H9 (cell line): ENCODE data around the gene BCAS4. TPM values are rescaled to one million over a fixed set of nuclear protein-coding genes. Genes with fewer than 3 reads are reported as not detected.

Experiments
- DNase-seq: peaks from one replicate; pipeline ENCODE4 v3.0.0-alpha.2; 2017
- H2AFZ ChIP-seq: one replicate; pipeline ENCODE4 v1.6.1; 2013; ENCODE audit warnings: mild to moderate bottlenecking, low read length, control low read depth, moderate library complexity
- H2AK5ac ChIP-seq: 2 replicates; pipeline ENCODE4 v1.6.1; 2013; ENCODE audit warnings: low read length, control low read depth, mixed read lengths; ENCODE audit not compliant: insufficient read length
- H2BK120ac ChIP-seq: one replicate; pipeline ENCODE4 v1.6.1; 2013; ENCODE audit warnings: low read depth, mild to moderate bottlenecking, low read length, control low read depth, inconsistent platforms; ENCODE audit not compliant: poor library complexity, severe bottlenecking
- H2BK12ac ChIP-seq: 2 replicates; pipeline ENCODE4 v1.6.1; 2013; ENCODE audit warnings: low read length, control low read depth, mixed read lengths, low read depth; ENCODE audit not compliant: insufficient read length
- H2BK15ac ChIP-seq: 2 replicates; pipeline ENCODE4 v1.6.1; 2013; ENCODE audit warnings: low read depth, low read length, control low read depth
- H2BK20ac ChIP-seq: one replicate; pipeline ENCODE4 v1.6.1; 2013; ENCODE audit warnings: low read depth, mild to moderate bottlenecking, low read length, control low read depth, inconsistent platforms; ENCODE audit not compliant: poor library complexity, severe bottlenecking
- H2BK5ac ChIP-seq: 2 replicates; pipeline ENCODE4 v1.6.1; 2013; ENCODE audit warnings: low read length, control low read depth, mixed read lengths; ENCODE audit not compliant: insufficient read length
- H3K14ac ChIP-seq: 2 replicates; pipeline ENCODE4 v1.6.1; 2013; ENCODE audit warnings: low read length, control low read depth; ENCODE audit not compliant: insufficient read depth
- H3K18ac ChIP-seq: 2 replicates; pipeline ENCODE4 v1.6.1; 2013; ENCODE audit warnings: low read depth, mild to moderate bottlenecking, mixed read lengths, low read length, control low read depth; ENCODE audit not compliant: insufficient read length
- H3K23ac ChIP-seq: 2 replicates; pipeline ENCODE4 v1.6.1; 2013; ENCODE audit warnings: low read length, control low read depth, mixed read lengths, low read depth; ENCODE audit not compliant: insufficient read length
- H3K23me2 ChIP-seq: 2 replicates; pipeline ENCODE4 v1.6.1; 2013; ENCODE audit warnings: low read depth, mild to moderate bottlenecking, mixed read lengths, low read length, control low read depth; ENCODE audit not compliant: insufficient read length, poor library complexity, severe bottlenecking
- H3K27ac ChIP-seq: 2 replicates; pipeline ENCODE4 v1.5.1; 2013; ENCODE audit warnings: low read length, control low read depth, mixed read lengths, low read depth; ENCODE audit not compliant: insufficient read length
- H3K27me3 ChIP-seq: 2 replicates; pipeline ENCODE4 v1.6.1; 2013; ENCODE audit warnings: low read length, control low read depth, inconsistent platforms; ENCODE audit not compliant: insufficient read depth
- H3K4ac ChIP-seq: 2 replicates; pipeline ENCODE4 v1.6.1; 2013; ENCODE audit warnings: low read depth, mild to moderate bottlenecking, control low read depth, inconsistent platforms, low read length, moderate library complexity
- H3K4me1 ChIP-seq: 2 replicates; pipeline ENCODE4 v1.6.1; 2013; ENCODE audit warnings: low read length, control low read depth, inconsistent platforms; ENCODE audit not compliant: insufficient read depth
- H3K4me2 ChIP-seq: 2 replicates; pipeline ENCODE4 v1.6.1; 2013; ENCODE audit warnings: low read length, control low read depth, mixed read lengths; ENCODE audit not compliant: insufficient read length, insufficient read depth
- H3K56ac ChIP-seq: 2 replicates; pipeline ENCODE4 v1.6.1; 2013; ENCODE audit warnings: low read depth, mild to moderate bottlenecking, mixed read lengths, low read length, control low read depth; ENCODE audit not compliant: insufficient read length
- H3K79me1 ChIP-seq: 2 replicates; pipeline ENCODE4 v1.6.1; 2013; ENCODE audit warnings: low read depth, mild to moderate bottlenecking, moderate library complexity, low read length, control low read depth, inconsistent platforms; ENCODE audit not compliant: insufficient read depth, poor library complexity, severe bottlenecking
- H3K79me2 ChIP-seq: 2 replicates; pipeline ENCODE4 v1.6.1; 2013; ENCODE audit warnings: low read length, control low read depth, inconsistent platforms; ENCODE audit not compliant: insufficient read depth
- H3K9ac ChIP-seq: 2 replicates; pipeline ENCODE4 v1.6.1; 2013; ENCODE audit warnings: low read length, control low read depth, mixed read lengths; ENCODE audit not compliant: insufficient read length; ENCODE audit errors: extremely low read depth
- H3K9me3 ChIP-seq: one replicate; pipeline ENCODE4 v1.6.1; 2013; ENCODE audit warnings: low read depth, low read length, inconsistent platforms; ENCODE audit not compliant: control insufficient read depth
- H3T11ph ChIP-seq: one replicate; pipeline ENCODE4 v1.6.1; 2013; ENCODE audit warnings: mild to moderate bottlenecking, low read length, control low read depth, inconsistent platforms
- H4K20me1 ChIP-seq: one replicate; pipeline ENCODE4 v1.6.1; 2013; ENCODE audit not compliant: control insufficient read depth, insufficient read length, insufficient read depth
- H4K5ac ChIP-seq: 2 replicates; pipeline ENCODE4 v1.6.1; 2013; ENCODE audit warnings: low read depth, mild to moderate bottlenecking, mixed read lengths, low read length, control low read depth; ENCODE audit not compliant: insufficient read length
- H4K8ac ChIP-seq: replicated peaks from 2 replicates; pipeline ENCODE4 v1.6.1; 2013; ENCODE audit warnings: low read length, control low read depth, mixed read lengths, low read depth; ENCODE audit not compliant: insufficient read length
- H4K91ac ChIP-seq: 2 replicates; pipeline ENCODE4 v1.6.1; 2013; ENCODE audit warnings: low read depth, mild to moderate bottlenecking, moderate library complexity, mixed read lengths, low read length, control low read depth; ENCODE audit not compliant: insufficient read length
- H3K27ac Mint-ChIP-seq, 3 experiments: 2 replicates in 2 of 3; 3 replicates in 1 of 3; pipeline ENCODE4 v1.8.0; 2020 to 2021; ENCODE audit warnings: mixed read lengths in 3 of 3, mild to moderate bottlenecking in 1 of 3, moderate library complexity in 1 of 3
- H3K27me3 Mint-ChIP-seq: 2 replicates; pipeline ENCODE4 v1.8.0; 2021; ENCODE audit warnings: low read depth, mild to moderate bottlenecking, moderate library complexity, mixed read lengths
- H3K36me3 Mint-ChIP-seq, 3 experiments: 2 replicates in 2 of 3; 3 replicates in 1 of 3; pipeline ENCODE4 v1.8.0; 2020 to 2021; ENCODE audit warnings: low read depth in 3 of 3, mixed read lengths in 3 of 3; ENCODE audit not compliant: insufficient read depth in 1 of 3
- H3K4me1 Mint-ChIP-seq, 2 experiments: 2 replicates each; pipeline ENCODE4 v1.8.0; 2020; ENCODE audit warnings: mixed read lengths in 2 of 2
- H3K4me3 Mint-ChIP-seq, 2 experiments: 2 replicates in 1 of 2; 3 replicates in 1 of 2; pipeline ENCODE4 v1.8.0; 2020 to 2021; ENCODE audit warnings: mild to moderate bottlenecking in 2 of 2, mixed read lengths in 2 of 2, moderate library complexity in 1 of 2
- H3K9me3 Mint-ChIP-seq, 2 experiments: 2 replicates in 1 of 2; 3 replicates in 1 of 2; pipeline ENCODE4 v1.8.0; 2020; ENCODE audit warnings: mild to moderate bottlenecking in 2 of 2, mixed read lengths in 2 of 2, moderate library complexity in 1 of 2
- CTCF ChIP-seq: fragments of 200-600 bp; sonication (generic); conservative IDR thresholded peaks from 3 replicates; pipeline ENCODE4 v1.8.0; 2021; ENCODE audit warnings: antibody characterized with exemption, mild to moderate bottlenecking
- WGBS: extraction: QIAGEN DNeasy Blood & Tissue Kit; methylation state at CpG from one replicate; pipeline ENCODE4 v1.1.7; 2013; ENCODE audit warnings: missing lambda C conversion rate, low lambda C conversion rate, mixed read lengths; ENCODE audit not compliant: insufficient read length; ENCODE audit errors: extremely low coverage; 5-methylcytosine and 5-hydroxymethylcytosine counted together
- total RNA-seq: library from RNA; stranded (reverse); gene quantifications from 2 replicates; pipeline ENCODE4 v1.2.1, GENCODE V29; 2021

The BCAS4 gene
- total RNA-seq, 1 experiment from 2014 or later, result 16.9 TPM

- Histone ChIP-seq H3K4me2 (no peak overlapping the region), H4K91ac (no peak overlapping the region), H3K79me2 (no peaks in the 10 kb centered on the region), H2BK5ac (no peak overlapping the region), H3K27ac (no peak overlapping the region), H3K9ac (no peak overlapping the region), H2AFZ (no peak overlapping the region), H3K4me1 (no peaks in the 10 kb centered on the region; the same call in 1 of the 2 replicates), H3K18ac (no peak overlapping the region), H3K23me2 (no peaks in the 10 kb centered on the region), H2BK120ac (no peak overlapping the region), H3K4ac (no peak overlapping the region), H2AK5ac (no peak overlapping the region), H4K20me1 (no peaks in the 10 kb centered on the region), H4K5ac (no peak overlapping the region), H2BK12ac (no peak overlapping the region), H3K9me3 (no peaks in the 10 kb centered on the region), H3K14ac (no peak overlapping the region), H3K56ac (no peak overlapping the region), H3K79me1 (no peaks in the 10 kb centered on the region), H3K27me3 (no peaks in the 10 kb centered on the region), H2BK15ac (no peak overlapping the region), H4K8ac (no peak overlapping the region), H2BK20ac (no peak overlapping the region), H3K23ac (no peak overlapping the region), H3T11ph (no peak overlapping the region)
- H3K4me3 Mint-ChIP-seq, result no peak overlapping the region
- H3K27ac Mint-ChIP-seq, result no peak overlapping the region; a peak in 2 of 7 replicates
- no peak for TF ChIP-seq CTCF
- DNase-seq, result no peak
- no CpG with 5 or more reads among the region's 18 CpGs for WGBS
- H3K9me3 Mint-ChIP-seq, result no peaks in the 10 kb centered on the region
- peaks cover 0 to 2% (median 0%) of the 10 kb centered on the region in 3 experiments; a peak in 1 of 7 replicates for H3K36me3 Mint-ChIP-seq
- H3K4me1 Mint-ChIP-seq, result peaks cover 26 to 36% of the 10 kb centered on the region in 2 experiments
- H3K27me3 Mint-ChIP-seq, result no peaks in the 10 kb centered on the region
Observed at GRCh38 chr20:50854506-50855249, 59.8 kb downstream of the BCAS4 start.
